ENCODE results near the gene OR2F1. TPM values are rescaled to one million over a fixed set of nuclear protein-coding genes. Genes with fewer than 3 reads are reported as not detected.

Gene OR2F1
- total and polyA plus RNA-seq, 5 experiments from 2014 or later = not detected

Other genes with a start within 250 kb of the OR2F1 start
- gene CTAGE6, start 197.1 kb upstream of the OR2F1 start, total RNA-seq = 1 to 10 TPM in 1 of 2 experiments, under 1 TPM in 1; 0.96 to 1.2 TPM
- gene CTAGE6, start 197.1 kb upstream of the OR2F1 start, polyA plus RNA-seq = under 1 TPM in 1 of 3 donors, not detected in 2; 0.08 TPM
- 10 to 100 TPM; 16.9 to 19.2 TPM for gene TCAF1, start 52.7 kb upstream of the OR2F1 start, total RNA-seq
- 10 to 100 TPM in 2 of 3 donors, 1 to 10 TPM in 1; 8.9 to 15.2 (median 12.8) TPM for gene TCAF1, start 52.7 kb upstream of the OR2F1 start, polyA plus RNA-seq
- gene OR2F2, start 19.6 kb upstream of the OR2F1 start, total RNA-seq = not detected
- not detected for gene OR2F2, start 19.6 kb upstream of the OR2F1 start, polyA plus RNA-seq
- gene OR6B1, start 45.5 kb downstream of the OR2F1 start, total RNA-seq = not detected
- not detected for gene OR6B1, start 45.5 kb downstream of the OR2F1 start, polyA plus RNA-seq
- gene OR2A5, start 94.1 kb downstream of the OR2F1 start, total RNA-seq = not detected
- gene OR2A5, start 94.1 kb downstream of the OR2F1 start, polyA plus RNA-seq = under 1 TPM in 1 of 3 donors, not detected in 2; 0.05 TPM
- gene OR2A25, start 115.0 kb downstream of the OR2F1 start, total RNA-seq = not detected
- not detected for gene OR2A25, start 115.0 kb downstream of the OR2F1 start, polyA plus RNA-seq
- gene OR2A12, start 131.4 kb downstream of the OR2F1 start, total RNA-seq = not detected
- gene OR2A12, start 131.4 kb downstream of the OR2F1 start, polyA plus RNA-seq = not detected
- not detected for gene OR2A2, start 154.7 kb downstream of the OR2F1 start, total RNA-seq
- gene OR2A2, start 154.7 kb downstream of the OR2F1 start, polyA plus RNA-seq = not detected
- gene OR2A14, start 168.3 kb downstream of the OR2F1 start, total RNA-seq = not detected
- not detected for gene OR2A14, start 168.3 kb downstream of the OR2F1 start, polyA plus RNA-seq
- 1 to 10 TPM; 1.8 to 1.9 TPM for gene CTAGE4, start 228.6 kb downstream of the OR2F1 start, total RNA-seq
- under 1 TPM in 1 of 3 donors, not detected in 2; 0.44 TPM for gene CTAGE4, start 228.6 kb downstream of the OR2F1 start, polyA plus RNA-seq
- 1 to 10 TPM; 4.2 to 5.0 TPM for gene ARHGEF35, start 241.0 kb downstream of the OR2F1 start, total RNA-seq
- 1 to 10 TPM in 2 of 3 donors, under 1 TPM in 1; 0.87 to 2.4 (median 2.4) TPM for gene ARHGEF35, start 241.0 kb downstream of the OR2F1 start, polyA plus RNA-seq